Measurements from ENCODE around the gene PLCH1. TPM values are rescaled to one million over a fixed set of nuclear protein-coding genes. Genes with fewer than 3 reads are reported as not detected.

The PLCH1 gene
- total and polyA plus RNA-seq, 2 experiments from 2014 or later: 8.1 to 25.3 TPM

GRCh38 chr3:155365178-155365783, 379.6 kb downstream of the PLCH1 start:
- Mint-ChIP-seq H3K27ac (no peak overlapping the region), H3K27me3 (ENCODE audit: insufficient read depth, low read depth, poor library complexity) (peaks cover 13% of the 10 kb centered on the region), H3K9me3 (peaks cover 21% of the 10 kb centered on the region; the same call in 2 of the 3 replicates), H3K36me3 (ENCODE audit: low read depth) (peaks cover 24% of the 10 kb centered on the region), H3K4me1 (peaks cover 74% of the 10 kb centered on the region), H3K4me3 (no peak overlapping the region)
- no peaks in the 10 kb centered on the region for H3F3A ChIP-seq (replicated peaks; ENCODE audit: low read depth)
- ATAC-seq (no peak), DNase-seq (ENCODE audit: low spot score) (no peak)
- H3K79me2 ChIP-seq (replicated peaks; ENCODE audit: insufficient read depth): no peaks in the 10 kb centered on the region
- no peak overlapping the region for H3K27ac ChIP-seq (ENCODE audit: low read depth)
- no peak overlapping the region for H2AFZ ChIP-seq
- peak overlapping the region; percentile 3; the same call in 1 of the 2 replicates for H3K4me3 ChIP-seq
- no peaks in the 10 kb centered on the region for H3K27me3 ChIP-seq (ENCODE audit: insufficient read depth)
- peaks cover 72% of the 10 kb centered on the region for H3K4me1 ChIP-seq (ENCODE audit: insufficient read depth)
- H3K4me2 ChIP-seq: peak overlapping the region; percentile 15
- H3K9me2 ChIP-seq (ENCODE audit: insufficient read depth): no peaks in the 10 kb centered on the region
- TF ChIP-seq ZNF331 (CRISPR knock-in tag; IDR thresholded peaks at IDR 0.05; ENCODE audit: low read depth) (no peak), EZH2 (IDR thresholded peaks at IDR 0.05; ENCODE audit: low read depth, unreplicated experiment) (no peak), JUNB (IDR thresholded peaks at IDR 0.05; ENCODE audit: unreplicated experiment) (no peak), POLR2AphosphoS5 (IDR thresholded peaks at IDR 0.05; ENCODE audit: low read depth) (no peak), CREB1 (CRISPR knock-in tag; IDR thresholded peaks at IDR 0.05; ENCODE audit: low read depth) (no peak), NANOG (IDR thresholded peaks at IDR 0.05; ENCODE audit: borderline replicate concordance) (no peak), ZNF114 (CRISPR knock-in tag; IDR thresholded peaks at IDR 0.05) (no peak), EZH2phosphoT487 (IDR thresholded peaks at IDR 0.05; ENCODE audit: unreplicated experiment) (no peak), REST (IDR thresholded peaks at IDR 0.05; ENCODE audit: unreplicated experiment) (no peak), STAT1 (IDR thresholded peaks at IDR 0.05; ENCODE audit: unreplicated experiment) (no peak), ETS1 (IDR thresholded peaks at IDR 0.05) (no peak)
- TF ChIP-seq, protein P1, sequence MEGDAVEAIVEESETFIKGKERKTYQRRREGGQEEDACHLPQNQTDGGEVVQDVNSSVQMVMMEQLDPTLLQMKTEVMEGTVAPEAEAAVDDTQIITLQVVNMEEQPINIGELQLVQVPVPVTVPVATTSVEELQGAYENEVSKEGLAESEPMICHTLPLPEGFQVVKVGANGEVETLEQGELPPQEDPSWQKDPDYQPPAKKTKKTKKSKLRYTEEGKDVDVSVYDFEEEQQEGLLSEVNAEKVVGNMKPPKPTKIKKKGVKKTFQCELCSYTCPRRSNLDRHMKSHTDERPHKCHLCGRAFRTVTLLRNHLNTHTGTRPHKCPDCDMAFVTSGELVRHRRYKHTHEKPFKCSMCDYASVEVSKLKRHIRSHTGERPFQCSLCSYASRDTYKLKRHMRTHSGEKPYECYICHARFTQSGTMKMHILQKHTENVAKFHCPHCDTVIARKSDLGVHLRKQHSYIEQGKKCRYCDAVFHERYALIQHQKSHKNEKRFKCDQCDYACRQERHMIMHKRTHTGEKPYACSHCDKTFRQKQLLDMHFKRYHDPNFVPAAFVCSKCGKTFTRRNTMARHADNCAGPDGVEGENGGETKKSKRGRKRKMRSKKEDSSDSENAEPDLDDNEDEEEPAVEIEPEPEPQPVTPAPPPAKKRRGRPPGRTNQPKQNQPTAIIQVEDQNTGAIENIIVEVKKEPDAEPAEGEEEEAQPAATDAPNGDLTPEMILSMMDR (conservative IDR thresholded peaks at IDR 0.05; ENCODE audit: low read depth in 2 of 2): no peak
- TF ChIP-seq, protein P2, sequence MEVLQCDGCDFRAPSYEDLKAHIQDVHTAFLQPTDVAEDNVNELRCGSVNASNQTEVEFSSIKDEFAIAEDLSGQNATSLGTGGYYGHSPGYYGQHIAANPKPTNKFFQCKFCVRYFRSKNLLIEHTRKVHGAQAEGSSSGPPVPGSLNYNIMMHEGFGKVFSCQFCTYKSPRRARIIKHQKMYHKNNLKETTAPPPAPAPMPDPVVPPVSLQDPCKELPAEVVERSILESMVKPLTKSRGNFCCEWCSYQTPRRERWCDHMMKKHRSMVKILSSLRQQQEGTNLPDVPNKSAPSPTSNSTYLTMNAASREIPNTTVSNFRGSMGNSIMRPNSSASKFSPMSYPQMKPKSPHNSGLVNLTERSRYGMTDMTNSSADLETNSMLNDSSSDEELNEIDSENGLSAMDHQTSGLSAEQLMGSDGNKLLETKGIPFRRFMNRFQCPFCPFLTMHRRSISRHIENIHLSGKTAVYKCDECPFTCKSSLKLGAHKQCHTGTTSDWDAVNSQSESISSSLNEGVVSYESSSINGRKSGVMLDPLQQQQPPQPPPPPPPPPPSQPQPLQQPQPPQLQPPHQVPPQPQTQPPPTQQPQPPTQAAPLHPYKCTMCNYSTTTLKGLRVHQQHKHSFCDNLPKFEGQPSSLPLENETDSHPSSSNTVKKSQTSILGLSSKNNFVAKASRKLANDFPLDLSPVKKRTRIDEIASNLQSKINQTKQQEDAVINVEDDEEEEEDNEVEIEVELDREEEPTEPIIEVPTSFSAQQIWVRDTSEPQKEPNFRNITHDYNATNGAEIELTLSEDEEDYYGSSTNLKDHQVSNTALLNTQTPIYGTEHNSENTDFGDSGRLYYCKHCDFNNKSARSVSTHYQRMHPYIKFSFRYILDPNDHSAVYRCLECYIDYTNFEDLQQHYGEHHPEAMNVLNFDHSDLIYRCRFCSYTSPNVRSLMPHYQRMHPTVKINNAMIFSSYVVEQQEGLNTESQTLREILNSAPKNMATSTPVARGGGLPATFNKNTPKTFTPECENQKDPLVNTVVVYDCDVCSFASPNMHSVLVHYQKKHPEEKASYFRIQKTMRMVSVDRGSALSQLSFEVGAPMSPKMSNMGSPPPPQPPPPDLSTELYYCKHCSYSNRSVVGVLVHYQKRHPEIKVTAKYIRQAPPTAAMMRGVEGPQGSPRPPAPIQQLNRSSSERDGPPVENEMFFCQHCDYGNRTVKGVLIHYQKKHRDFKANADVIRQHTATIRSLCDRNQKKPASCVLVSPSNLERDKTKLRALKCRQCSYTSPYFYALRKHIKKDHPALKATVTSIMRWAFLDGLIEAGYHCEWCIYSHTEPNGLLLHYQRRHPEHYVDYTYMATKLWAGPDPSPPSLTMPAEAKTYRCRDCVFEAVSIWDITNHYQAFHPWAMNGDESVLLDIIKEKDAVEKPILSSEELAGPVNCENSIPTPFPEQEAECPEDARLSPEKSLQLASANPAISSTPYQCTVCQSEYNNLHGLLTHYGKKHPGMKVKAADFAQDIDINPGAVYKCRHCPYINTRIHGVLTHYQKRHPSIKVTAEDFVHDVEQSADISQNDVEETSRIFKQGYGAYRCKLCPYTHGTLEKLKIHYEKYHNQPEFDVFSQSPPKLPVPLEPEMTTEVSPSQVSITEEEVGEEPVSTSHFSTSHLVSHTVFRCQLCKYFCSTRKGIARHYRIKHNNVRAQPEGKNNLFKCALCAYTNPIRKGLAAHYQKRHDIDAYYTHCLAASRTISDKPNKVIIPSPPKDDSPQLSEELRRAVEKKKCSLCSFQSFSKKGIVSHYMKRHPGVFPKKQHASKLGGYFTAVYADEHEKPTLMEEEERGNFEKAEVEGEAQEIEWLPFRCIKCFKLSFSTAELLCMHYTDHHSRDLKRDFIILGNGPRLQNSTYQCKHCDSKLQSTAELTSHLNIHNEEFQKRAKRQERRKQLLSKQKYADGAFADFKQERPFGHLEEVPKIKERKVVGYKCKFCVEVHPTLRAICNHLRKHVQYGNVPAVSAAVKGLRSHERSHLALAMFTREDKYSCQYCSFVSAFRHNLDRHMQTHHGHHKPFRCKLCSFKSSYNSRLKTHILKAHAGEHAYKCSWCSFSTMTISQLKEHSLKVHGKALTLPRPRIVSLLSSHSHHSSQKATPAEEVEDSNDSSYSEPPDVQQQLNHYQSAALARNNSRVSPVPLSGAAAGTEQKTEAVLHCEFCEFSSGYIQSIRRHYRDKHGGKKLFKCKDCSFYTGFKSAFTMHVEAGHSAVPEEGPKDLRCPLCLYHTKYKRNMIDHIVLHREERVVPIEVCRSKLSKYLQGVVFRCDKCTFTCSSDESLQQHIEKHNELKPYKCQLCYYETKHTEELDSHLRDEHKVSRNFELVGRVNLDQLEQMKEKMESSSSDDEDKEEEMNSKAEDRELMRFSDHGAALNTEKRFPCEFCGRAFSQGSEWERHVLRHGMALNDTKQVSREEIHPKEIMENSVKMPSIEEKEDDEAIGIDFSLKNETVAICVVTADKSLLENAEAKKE (CRISPR knock-in tag; IDR thresholded peaks at IDR 0.05): no peak
- H3K36me3 ChIP-seq (ENCODE audit: insufficient read depth): no peaks in the 10 kb centered on the region
- H4K20me1 ChIP-seq (replicated peaks; ENCODE audit: insufficient read depth): no peaks in the 10 kb centered on the region
